ENCODE measurements around the gene ARHGAP5. TPM values are rescaled to one million over a fixed set of nuclear protein-coding genes. Genes with fewer than 3 reads are reported as not detected.
A peak's percentile ranks its signal among the peaks of the same experiment; 100 is the strongest.

The ARHGAP5 gene
- total and polyA plus RNA-seq, 9 of the 15 experiments (the other 6 are each of a cell fraction or from before 2014, with no cell fraction given) = 3.1 to 21.8 (median 12.1) TPM

- TF ChIP-seq SAFB2 (IDR thresholded peaks at IDR 0.05; ENCODE audit: borderline replicate concordance, low read depth, low read length, severe bottlenecking) (no peak), POU5F1 (IDR thresholded peaks at IDR 0.05; ENCODE audit: borderline replicate concordance, low read depth, low read length, partially characterized antibody) (no peak), PHB (CRISPR knock-in tag; IDR thresholded peaks at IDR 0.05) (no peak), ZNF436 (CRISPR knock-in tag; IDR thresholded peaks at IDR 0.05) (no peak), BCLAF1 (IDR thresholded peaks at IDR 0.05; ENCODE audit: borderline replicate concordance in 1 of 2, control insufficient read depth in 1 of 2, low read depth in 2 of 2, low read length in 1 of 2) (no peak), STAT5B (CRISPR knock-in tag; IDR thresholded peaks at IDR 0.05) (no peak), ELF2 (CRISPR knock-in tag; IDR thresholded peaks at IDR 0.05) (no peak), HBP1 (CRISPR knock-in tag; IDR thresholded peaks at IDR 0.05) (no peak), EP300 (IDR thresholded peaks at IDR 0.05; ENCODE audit: low read length) (no peak), FOXJ3 (CRISPR knock-in tag; IDR thresholded peaks at IDR 0.05) (no peak), TAF1 (IDR thresholded peaks at IDR 0.05; ENCODE audit: control insufficient read depth, extremely low read depth, insufficient read depth, low read length, severe bottlenecking) (peak; percentile 66), ZNF384 (IDR thresholded peaks at IDR 0.05; ENCODE audit: low read depth, low read length) (no peak), MLX (CRISPR knock-in tag; conservative IDR thresholded peaks at IDR 0.05) (no peak), RREB1 (CRISPR knock-in tag; IDR thresholded peaks at IDR 0.05) (no peak)
Measured at GRCh38 chr14:32076278-32077080, 625 bp upstream of the ARHGAP5 start (continued).

Data from K562 (cell line).